B cell (primary cell): ENCODE results near the gene KCNIP1.

ENCODE experiments used
- CTCF ChIP-seq: fragments of 200-600 bp; IDR thresholded peaks from one replicate; pipeline ENCODE4 v1.8.0; 2022; ENCODE audit warnings: antibody characterized with exemption, mild to moderate bottlenecking
- EZH2 ChIP-seq: IDR thresholded peaks from 2 replicates; pipeline ENCODE4 v1.6.1; 2012; ENCODE audit warnings: borderline replicate concordance, low read depth, mild to moderate bottlenecking, moderate library complexity, low read length; ENCODE audit not compliant: insufficient read depth, poor library complexity, severe bottlenecking

- no peak for TF ChIP-seq CTCF
- no peak for TF ChIP-seq EZH2
Measured at GRCh38 chr5:170573660-170574059, 69.8 kb downstream of the KCNIP1 start.
